Measurements from ENCODE around the gene RAD51B.

DNA sequence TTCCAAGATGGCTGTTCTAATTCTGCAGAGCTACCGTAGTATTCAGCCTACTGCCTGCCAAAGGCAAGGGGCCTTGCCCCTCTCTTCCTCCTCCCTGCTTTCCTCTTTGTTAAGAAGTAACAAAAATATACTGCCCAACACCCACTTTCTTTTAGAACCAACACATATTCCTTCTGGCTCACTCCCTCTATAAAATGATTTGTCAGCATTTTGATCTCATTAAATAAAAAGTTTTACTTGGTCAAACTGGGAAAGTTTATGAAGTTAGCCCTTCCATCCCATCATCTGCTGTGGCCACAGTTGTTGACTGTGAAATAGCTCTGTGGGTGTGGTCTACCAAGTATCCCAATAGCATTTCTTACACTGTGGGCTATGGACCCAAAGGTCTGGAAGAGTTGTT, 500.9 kb downstream of the RAD51B start:
- TF ChIP-seq POLR2A (IDR thresholded peaks at IDR 0.05; ENCODE audit: low read depth, low read length) (no peak), POLR2AphosphoS5 (IDR thresholded peaks at IDR 0.05; ENCODE audit: low read depth, low read length) (no peak), TAF1 (IDR thresholded peaks at IDR 0.05; ENCODE audit: borderline replicate concordance, low read depth, low read length) (no peak)

Measured in GM12892 (cell line).